Epithelial cell of proximal tubule (primary cell): Measurements from ENCODE around the gene HLTF. TPM values are rescaled to one million over a fixed set of nuclear protein-coding genes. Genes with fewer than 3 reads are reported as not detected.

ENCODE experiments used
- DNase-seq: peaks from one replicate; pipeline ENCODE4 v3.0.0-alpha.2; 2011; ENCODE audit warnings: low read depth
- H3K4me3 ChIP-seq: 2 replicates; pipeline ENCODE4 v1.5.1; 2011; ENCODE audit warnings: low read depth, mild to moderate bottlenecking, low read length
- total RNA-seq: library from RNA; depleted of rRNA; stranded (reverse); fragments of >200 nt; gene quantifications from 2 replicates; pipeline ENCODE4 v1.2.3, GENCODE V29; 2015
- TF ChIP-seq, protein P1 (sequence below): conservative IDR thresholded peaks from 2 replicates; pipeline ENCODE4 v1.5.1; 2012; ENCODE audit warnings: low read depth, mild to moderate bottlenecking, low read length

HLTF gene
- total RNA-seq, 1 donor from 2014 or later = 34.5 TPM

DNA sequence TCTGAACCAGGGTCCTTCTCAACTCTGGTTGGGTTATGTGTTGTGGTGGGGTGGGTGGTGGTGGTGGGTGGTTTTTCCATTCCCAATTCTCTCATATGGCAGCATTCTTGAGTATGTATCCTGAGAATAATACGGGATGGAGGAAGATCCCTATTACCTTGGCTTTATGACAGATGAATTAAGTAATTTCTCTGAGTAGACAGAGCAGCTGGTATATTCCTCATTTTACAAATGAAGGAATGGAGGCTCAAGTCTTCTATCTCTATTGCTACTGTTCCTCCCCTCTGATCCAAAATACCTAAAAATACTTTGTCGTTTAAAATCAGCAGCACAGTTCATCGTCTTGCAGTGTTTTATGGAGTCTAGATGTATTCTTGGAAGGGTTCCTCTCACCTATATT, 84.6 kb downstream of the HLTF start:
- TF ChIP-seq, protein P1, sequence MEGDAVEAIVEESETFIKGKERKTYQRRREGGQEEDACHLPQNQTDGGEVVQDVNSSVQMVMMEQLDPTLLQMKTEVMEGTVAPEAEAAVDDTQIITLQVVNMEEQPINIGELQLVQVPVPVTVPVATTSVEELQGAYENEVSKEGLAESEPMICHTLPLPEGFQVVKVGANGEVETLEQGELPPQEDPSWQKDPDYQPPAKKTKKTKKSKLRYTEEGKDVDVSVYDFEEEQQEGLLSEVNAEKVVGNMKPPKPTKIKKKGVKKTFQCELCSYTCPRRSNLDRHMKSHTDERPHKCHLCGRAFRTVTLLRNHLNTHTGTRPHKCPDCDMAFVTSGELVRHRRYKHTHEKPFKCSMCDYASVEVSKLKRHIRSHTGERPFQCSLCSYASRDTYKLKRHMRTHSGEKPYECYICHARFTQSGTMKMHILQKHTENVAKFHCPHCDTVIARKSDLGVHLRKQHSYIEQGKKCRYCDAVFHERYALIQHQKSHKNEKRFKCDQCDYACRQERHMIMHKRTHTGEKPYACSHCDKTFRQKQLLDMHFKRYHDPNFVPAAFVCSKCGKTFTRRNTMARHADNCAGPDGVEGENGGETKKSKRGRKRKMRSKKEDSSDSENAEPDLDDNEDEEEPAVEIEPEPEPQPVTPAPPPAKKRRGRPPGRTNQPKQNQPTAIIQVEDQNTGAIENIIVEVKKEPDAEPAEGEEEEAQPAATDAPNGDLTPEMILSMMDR = no peak

DNA sequence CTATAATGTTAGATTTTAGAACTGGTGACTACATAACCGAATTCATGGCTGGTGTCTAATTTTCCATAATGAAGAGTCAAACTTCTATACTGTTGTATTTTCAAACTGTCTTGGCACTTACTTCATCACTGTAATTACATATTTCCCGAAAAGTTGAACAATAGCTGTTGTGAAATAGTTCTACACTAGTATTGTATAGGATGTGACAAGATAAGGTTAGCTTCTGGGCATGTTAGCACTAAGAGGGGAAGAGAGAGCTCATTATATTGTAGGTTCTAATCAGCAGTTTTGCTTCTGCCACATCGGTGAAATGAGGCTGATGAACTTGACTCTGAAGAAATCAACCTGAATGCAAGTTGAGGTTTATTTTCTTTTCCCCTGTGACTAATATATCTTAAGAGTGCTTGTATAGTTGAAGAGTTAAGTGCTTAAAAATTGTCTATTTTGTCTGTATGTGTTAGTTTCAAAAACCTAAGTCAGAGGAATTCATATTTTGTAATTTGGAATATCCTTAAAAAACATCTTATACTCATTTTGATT, 86.1 kb downstream of the HLTF start:
- TF ChIP-seq, protein P1 = no peak
- DNase-seq = no peak
- H3K4me3 ChIP-seq = no peak overlapping the region

More for the DNA sequence above, 84.6 kb downstream of the HLTF start:
- H3K4me3 ChIP-seq = no peak overlapping the region
- DNase-seq = no peak

DNA sequence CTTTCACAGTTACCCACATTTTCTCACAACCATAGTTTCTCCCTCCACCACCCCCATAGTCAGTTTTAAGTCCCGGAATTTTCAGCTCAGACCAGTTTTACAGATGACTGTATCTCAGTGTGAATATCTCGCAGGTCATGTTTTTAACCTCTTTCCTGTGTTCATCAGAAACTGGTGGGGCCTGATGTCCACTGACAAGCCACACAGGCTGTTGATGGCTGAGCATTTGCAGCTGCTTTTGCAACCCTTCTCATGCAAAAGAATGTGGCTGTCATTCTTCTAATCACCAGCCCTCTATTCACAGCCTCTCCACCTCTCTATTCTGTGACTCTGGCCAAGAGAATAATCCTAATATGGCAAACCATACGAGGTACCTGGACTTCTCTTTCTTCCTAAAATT, 86.5 kb downstream of the HLTF start:
- DNase-seq = no peak
- no peak overlapping the region for H3K4me3 ChIP-seq
- TF ChIP-seq, protein P1 = no peak

DNA sequence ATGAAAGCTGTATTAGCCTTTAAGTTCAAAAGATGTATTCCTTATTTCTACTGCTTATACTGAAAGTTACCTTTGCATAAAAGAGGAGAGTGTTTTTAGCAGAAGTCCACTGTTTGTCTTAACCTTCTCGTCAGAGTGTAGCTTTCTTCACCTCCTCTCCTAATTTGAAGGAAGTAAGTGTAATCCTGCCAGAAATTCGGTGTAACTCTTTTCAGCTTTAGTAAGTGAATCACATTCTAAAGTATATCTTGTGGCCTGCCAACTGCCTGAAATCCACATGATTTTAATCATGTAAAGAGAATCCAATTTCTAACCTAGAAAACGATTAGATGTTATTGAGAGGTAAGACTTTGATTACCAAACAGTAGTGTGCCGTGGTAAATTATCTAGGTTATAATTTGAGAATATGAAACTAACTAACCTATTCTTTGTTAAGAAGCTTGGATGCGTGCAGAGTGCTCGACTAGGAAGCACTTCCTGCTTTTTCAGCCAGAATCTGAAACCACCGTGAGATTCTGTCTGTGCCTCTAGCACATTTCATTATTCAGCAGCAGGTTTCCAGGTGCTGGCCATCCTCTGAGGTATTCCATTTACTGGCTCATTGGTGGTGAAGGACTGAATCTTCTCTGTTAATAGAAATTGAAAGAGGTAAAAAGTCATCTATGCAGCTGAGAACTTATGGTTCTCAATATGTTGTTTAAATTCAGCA, 87.5 kb downstream of the HLTF start:
- TF ChIP-seq, protein P1 = no peak
- no peak for DNase-seq
- H3K4me3 ChIP-seq = no peak overlapping the region

DNA sequence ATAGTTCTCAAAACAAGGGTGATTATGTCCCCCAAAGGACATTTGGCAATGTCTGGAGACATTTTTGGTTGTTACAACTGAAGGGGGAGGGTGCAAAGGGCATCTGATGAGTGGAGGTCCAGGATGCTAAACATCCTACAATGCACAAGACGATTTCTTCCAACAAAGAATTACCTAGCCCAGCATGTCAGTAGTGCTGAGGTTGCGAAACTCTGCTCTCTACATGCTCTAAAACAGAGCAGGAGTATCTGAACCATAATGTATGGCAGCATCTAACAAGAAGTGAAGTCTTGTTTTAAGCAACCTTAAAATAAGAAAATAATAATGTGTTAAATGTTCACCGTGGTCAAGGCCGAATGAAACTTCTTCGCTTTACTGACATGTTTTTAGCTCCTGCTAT, 88.0 kb downstream of the HLTF start:
- TF ChIP-seq, protein P1 = no peak

DNA sequence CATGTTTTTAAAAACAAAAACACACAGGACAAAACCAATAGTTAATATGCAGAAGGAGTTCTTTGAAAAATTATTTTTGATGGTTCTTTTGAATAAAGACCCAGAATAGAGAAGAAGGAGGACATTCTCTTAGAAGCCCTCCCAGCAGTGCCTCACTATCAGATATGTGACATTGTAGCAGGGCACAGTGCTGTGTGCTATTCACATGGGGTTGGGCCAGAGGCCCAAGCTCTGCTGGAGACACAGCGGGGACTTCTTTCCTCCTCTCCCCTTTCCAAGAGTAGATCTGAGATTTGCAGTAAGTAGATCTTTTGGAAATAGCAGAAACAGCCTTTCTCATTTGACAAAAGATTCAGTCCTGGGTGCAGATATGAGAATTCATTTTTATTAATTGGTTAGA, 88.7 kb downstream of the HLTF start:
- no peak for DNase-seq
- TF ChIP-seq, protein P1 = no peak

More for the DNA sequence above, 88.0 kb downstream of the HLTF start:
- H3K4me3 ChIP-seq = no peak overlapping the region
- DNase-seq = no peak

More for the DNA sequence above, 88.7 kb downstream of the HLTF start:
- H3K4me3 ChIP-seq = no peak overlapping the region
